HepG2 (cell line): ENCODE measurements around the gene CCL22. TPM values are rescaled to one million over a fixed set of nuclear protein-coding genes. Genes with fewer than 3 reads are reported as not detected.

ENCODE experiments used
- FOXM1 ChIP-seq: sonication (generic); formaldehyde crosslinking; IDR thresholded peaks from 2 replicates; pipeline ENCODE4 v1.5.0; 2020; ENCODE audit warnings: missing genetic modification reagents
- HMGA1 ChIP-seq: sonication (generic); formaldehyde crosslinking; conservative IDR thresholded peaks from 2 replicates; pipeline ENCODE4 v1.4.0; 2020; ENCODE audit warnings: missing genetic modification reagents
- MED8 ChIP-seq: sonication (generic); formaldehyde crosslinking; IDR thresholded peaks from 2 replicates; pipeline ENCODE4 v1.8.1; 2023; ENCODE audit warnings: mild to moderate bottlenecking, missing genetic modification reagents; ENCODE audit not compliant: insufficient replicate concordance
- NCOA2 ChIP-seq: sonication (generic); formaldehyde crosslinking; IDR thresholded peaks from 2 replicates; pipeline ENCODE4 v1.8.0; 2022; ENCODE audit warnings: inconsistent platforms
- NFE2 ChIP-seq: sonication (generic); formaldehyde crosslinking; IDR thresholded peaks from 2 replicates; pipeline ENCODE4 v1.4.0; 2020; ENCODE audit warnings: missing genetic modification reagents
- NFRKB ChIP-seq: fragments of 450-650 bp; IDR thresholded peaks from 2 replicates; pipeline ENCODE4 v1.6.1; 2017
- PHF21A ChIP-seq: sonication (generic); formaldehyde crosslinking; IDR thresholded peaks from 2 replicates; pipeline ENCODE4 v1.5.0; 2020; ENCODE audit warnings: mild to moderate bottlenecking, missing genetic modification reagents
- RERE ChIP-seq: IDR thresholded peaks from 2 replicates; pipeline ENCODE4 v1.6.1; 2016; ENCODE audit warnings: low read depth, missing genetic modification reagents, missing compliant biosample characterization
- RNF219 ChIP-seq: sonication (generic); formaldehyde crosslinking; IDR thresholded peaks from 2 replicates; pipeline ENCODE4 v1.5.0; 2020; ENCODE audit warnings: mild to moderate bottlenecking, missing genetic modification reagents
- SMAD3 ChIP-seq: sonication (generic); formaldehyde crosslinking; IDR thresholded peaks from 2 replicates; pipeline ENCODE4 v1.4.0; 2020; ENCODE audit warnings: missing genetic modification reagents
- SNAPC2 ChIP-seq: sonication (generic); formaldehyde crosslinking; IDR thresholded peaks from 2 replicates; pipeline ENCODE4 v1.8.1; 2022; ENCODE audit warnings: mild to moderate bottlenecking, missing genetic modification reagents
- ZFP82 ChIP-seq: sonication (generic); formaldehyde crosslinking; IDR thresholded peaks from 2 replicates; pipeline ENCODE4 v1.5.1; 2020; ENCODE audit warnings: mild to moderate bottlenecking, missing genetic modification reagents, borderline replicate concordance
- ZNF30 ChIP-seq: sonication (generic); formaldehyde crosslinking; IDR thresholded peaks from 2 replicates; pipeline ENCODE4 v1.5.0; 2020; ENCODE audit warnings: mild to moderate bottlenecking, missing genetic modification reagents
- ZNF557 ChIP-seq: sonication (generic); formaldehyde crosslinking; IDR thresholded peaks from 2 replicates; pipeline ENCODE4 v1.4.0; 2020; ENCODE audit warnings: missing genetic modification reagents
- ZNF607 ChIP-seq: sonication (generic); formaldehyde crosslinking; IDR thresholded peaks from 2 replicates; pipeline ENCODE4 v1.5.1; 2020; ENCODE audit warnings: missing genetic modification reagents, mild to moderate bottlenecking, borderline replicate concordance
- polyA plus RNA-seq, 8 experiments: library from polyadenylated mRNA; depleted of rRNA in 3 of 8; stranded (reverse) in 7 of 8; unstranded in 1 of 8; fragments of >200 nt; fragmentation: Illumina TruSeq in 4 of 8; extraction: Trizol in 4 of 8; gene quantifications; 2 replicates each; pipeline versions ENCODE4 v1.2.1 to v1.2.3, GENCODE V29; 2011 to 2016; ENCODE audit warnings: low read depth in 4 of 8, missing spikeins in 1 of 8, mixed read lengths in 1 of 8; ENCODE audit not compliant: insufficient read depth in 1 of 8
- total RNA-seq, 5 experiments: library from RNA; depleted of rRNA; stranded (reverse); fragments of >200 nt; fragmentation: Illumina TruSeq; extraction: Trizol; gene quantifications; 2 replicates each; pipeline ENCODE4 v1.2.3, GENCODE V29; 2016; ENCODE audit warnings: low read depth in 1 of 5
- TF ChIP-seq, protein P1 (sequence below): sonication (generic); formaldehyde crosslinking; IDR thresholded peaks from 2 replicates; pipeline ENCODE4 v1.5.1; 2020; ENCODE audit warnings: mild to moderate bottlenecking, missing genetic modification reagents
- TF ChIP-seq, protein P2 (sequence below): sonication (generic); formaldehyde crosslinking; IDR thresholded peaks from 2 replicates; pipeline ENCODE4 v1.8.1; 2023; ENCODE audit warnings: mild to moderate bottlenecking, missing genetic modification reagents

The CCL22 gene
- total and polyA plus RNA-seq, 2 of the 13 experiments (the other 11 are each of a cell fraction or from before 2014, with no cell fraction given): not detected

- TF ChIP-seq ZNF30 (CRISPR knock-in tag) (no peak), SMAD3 (CRISPR knock-in tag) (no peak; the same call in 1 of the 2 replicates), NFRKB (no peak), ZNF557 (CRISPR knock-in tag) (no peak), PHF21A (CRISPR knock-in tag) (peak; percentile 16; the same call in 1 of the 2 replicates), FOXM1 (CRISPR knock-in tag) (no peak), MED8 (CRISPR knock-in tag) (peak; percentile 81), SNAPC2 (CRISPR knock-in tag) (no peak), HMGA1 (CRISPR knock-in tag) (no peak), ZFP82 (no peak), NFE2 (no peak), ZNF607 (CRISPR knock-in tag) (no peak), RNF219 (CRISPR knock-in tag) (no peak), NCOA2 (CRISPR knock-in tag) (0 out of 2 replicates have a peak, but pooled peaks have one; percentile 9), RERE (CRISPR knock-in tag) (no peak)
- TF ChIP-seq, protein P1, sequence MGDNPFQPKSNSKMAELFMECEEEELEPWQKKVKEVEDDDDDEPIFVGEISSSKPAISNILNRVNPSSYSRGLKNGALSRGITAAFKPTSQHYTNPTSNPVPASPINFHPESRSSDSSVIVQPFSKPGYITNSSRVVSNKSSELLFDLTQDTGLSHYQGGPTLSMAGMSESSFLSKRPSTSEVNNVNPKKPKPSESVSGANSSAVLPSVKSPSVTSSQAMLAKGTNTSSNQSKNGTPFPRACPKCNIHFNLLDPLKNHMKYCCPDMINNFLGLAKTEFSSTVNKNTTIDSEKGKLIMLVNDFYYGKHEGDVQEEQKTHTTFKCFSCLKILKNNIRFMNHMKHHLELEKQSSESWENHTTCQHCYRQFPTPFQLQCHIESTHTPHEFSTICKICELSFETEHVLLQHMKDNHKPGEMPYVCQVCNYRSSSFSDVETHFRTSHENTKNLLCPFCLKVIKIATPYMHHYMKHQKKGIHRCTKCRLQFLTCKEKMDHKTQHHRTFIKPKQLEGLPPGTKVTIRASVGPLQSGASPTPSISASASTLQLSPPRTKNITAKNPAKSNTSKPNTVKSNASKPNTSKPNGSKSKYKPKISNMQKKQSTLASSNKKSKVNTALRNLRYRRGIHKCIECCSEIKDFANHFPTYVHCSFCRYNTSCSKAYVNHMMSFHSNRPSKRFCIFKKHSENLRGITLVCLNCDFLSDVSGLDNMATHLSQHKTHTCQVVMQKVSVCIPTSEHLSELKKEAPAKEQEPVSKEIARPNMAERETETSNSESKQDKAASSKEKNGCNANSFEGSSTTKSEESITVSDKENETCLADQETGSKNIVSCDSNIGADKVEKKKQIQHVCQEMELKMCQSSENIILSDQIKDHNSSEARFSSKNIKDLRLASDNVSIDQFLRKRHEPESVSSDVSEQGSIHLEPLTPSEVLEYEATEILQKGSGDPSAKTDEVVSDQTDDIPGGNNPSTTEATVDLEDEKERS: no peak
- TF ChIP-seq, protein P2, sequence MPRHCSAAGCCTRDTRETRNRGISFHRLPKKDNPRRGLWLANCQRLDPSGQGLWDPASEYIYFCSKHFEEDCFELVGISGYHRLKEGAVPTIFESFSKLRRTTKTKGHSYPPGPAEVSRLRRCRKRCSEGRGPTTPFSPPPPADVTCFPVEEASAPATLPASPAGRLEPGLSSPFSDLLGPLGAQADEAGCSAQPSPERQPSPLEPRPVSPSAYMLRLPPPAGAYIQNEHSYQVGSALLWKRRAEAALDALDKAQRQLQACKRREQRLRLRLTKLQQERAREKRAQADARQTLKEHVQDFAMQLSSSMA (CRISPR knock-in tag): 0 out of 2 replicates have a peak, but pooled peaks have one; percentile 76
Measured at GRCh38 chr16:57384248-57385070, 25.9 kb downstream of the CCL22 start (continued).
